Rectal smooth muscle tissue (tissue), 1 donor: ENCODE data around the gene MASP1.

ENCODE experiments used
- H3K27ac ChIP-seq: one replicate; pipeline ENCODE4 v1.7.0; 2013; ENCODE audit warnings: low read depth, low read length, inconsistent platforms
- H3K27me3 ChIP-seq: one replicate; pipeline ENCODE4 v1.7.0; 2013; ENCODE audit warnings: low read length; ENCODE audit not compliant: control insufficient read depth, insufficient read depth
- H3K36me3 ChIP-seq: one replicate; pipeline ENCODE4 v1.7.0; 2013; ENCODE audit warnings: low read length; ENCODE audit not compliant: control insufficient read depth, insufficient read depth
- H3K4me1 ChIP-seq: one replicate; pipeline ENCODE4 v1.7.0; 2013; ENCODE audit warnings: low read length; ENCODE audit not compliant: control insufficient read depth, insufficient read depth
- H3K4me3 ChIP-seq: one replicate; pipeline ENCODE4 v1.7.0; 2013; ENCODE audit warnings: low read length
- H3K9ac ChIP-seq: one replicate; pipeline ENCODE4 v1.7.0; 2013; ENCODE audit warnings: low read length

The MASP1 gene

GRCh38 chr3:187318819-187319616, 27.5 kb upstream of the MASP1 start:
- Histone ChIP-seq H3K36me3 (no peaks in the 10 kb centered on the region), H3K27ac (no peak overlapping the region), H3K4me1 (no peaks in the 10 kb centered on the region), H3K9ac (no peak overlapping the region), H3K4me3 (peak overlapping the region; percentile 5), H3K27me3 (no peaks in the 10 kb centered on the region)

GRCh38 chr3:187315872-187316271, 24.3 kb upstream of the MASP1 start:
- Histone ChIP-seq H3K27me3 (no peaks in the 10 kb centered on the region), H3K4me3 (no peak overlapping the region), H3K9ac (no peak overlapping the region), H3K36me3 (no peaks in the 10 kb centered on the region), H3K27ac (no peak overlapping the region), H3K4me1 (peaks cover 4% of the 10 kb centered on the region)

GRCh38 chr3:187314176-187314575, 22.6 kb upstream of the MASP1 start:
- H3K27ac ChIP-seq: no peak overlapping the region
- H3K9ac ChIP-seq: no peak overlapping the region

GRCh38 chr3:187310954-187311470, 19.5 kb upstream of the MASP1 start:
- Histone ChIP-seq H3K36me3 (no peaks in the 10 kb centered on the region), H3K27me3 (no peaks in the 10 kb centered on the region), H3K9ac (no peak overlapping the region), H3K27ac (peak overlapping the region; percentile 34), H3K4me3 (no peak overlapping the region), H3K4me1 (peaks cover 4% of the 10 kb centered on the region)

More at GRCh38 chr3:187314176-187314575, 22.6 kb upstream of the MASP1 start:
- H3K36me3 ChIP-seq: no peaks in the 10 kb centered on the region
- no peak overlapping the region for H3K4me3 ChIP-seq
- no peaks in the 10 kb centered on the region for H3K27me3 ChIP-seq
- peaks cover 4% of the 10 kb centered on the region for H3K4me1 ChIP-seq

- Histone ChIP-seq H3K9ac (no peak overlapping the region), H3K4me3 (no peak overlapping the region), H3K4me1 (peaks cover 4% of the 10 kb centered on the region), H3K36me3 (no peaks in the 10 kb centered on the region), H3K27ac (no peak overlapping the region), H3K27me3 (no peaks in the 10 kb centered on the region)
These were observed 18.7 kb upstream of the MASP1 start for GRCh38 chr3:187310226-187310625.

GRCh38 chr3:187305881-187306280, 14.3 kb upstream of the MASP1 start:
- H3K4me1 ChIP-seq: no peaks in the 10 kb centered on the region
- H3K36me3 ChIP-seq: no peaks in the 10 kb centered on the region
- H3K27me3 ChIP-seq: no peaks in the 10 kb centered on the region
- no peak overlapping the region for H3K4me3 ChIP-seq
- H3K9ac ChIP-seq: no peak overlapping the region
- H3K27ac ChIP-seq: no peak overlapping the region

- Histone ChIP-seq H3K36me3 (no peaks in the 10 kb centered on the region), H3K27me3 (no peaks in the 10 kb centered on the region), H3K27ac (no peak overlapping the region), H3K9ac (no peak overlapping the region), H3K4me1 (no peaks in the 10 kb centered on the region), H3K4me3 (no peak overlapping the region)
These were observed 8.1 kb upstream of the MASP1 start for GRCh38 chr3:187299611-187300010.

GRCh38 chr3:187296911-187297310, 5.4 kb upstream of the MASP1 start:
- Histone ChIP-seq H3K36me3 (no peaks in the 10 kb centered on the region), H3K27ac (no peak overlapping the region), H3K4me3 (no peak overlapping the region), H3K27me3 (no peaks in the 10 kb centered on the region), H3K4me1 (peaks cover 14% of the 10 kb centered on the region), H3K9ac (no peak overlapping the region)

GRCh38 chr3:187296058-187296457, 4.5 kb upstream of the MASP1 start:
- peaks cover 3% of the 10 kb centered on the region for H3K27me3 ChIP-seq
- H3K36me3 ChIP-seq: no peaks in the 10 kb centered on the region
- peaks cover 14% of the 10 kb centered on the region for H3K4me1 ChIP-seq
- no peak overlapping the region for H3K4me3 ChIP-seq
- no peak overlapping the region for H3K27ac ChIP-seq
- no peak overlapping the region for H3K9ac ChIP-seq

- Histone ChIP-seq H3K36me3 (no peaks in the 10 kb centered on the region), H3K4me3 (no peak overlapping the region), H3K27me3 (peaks cover 3% of the 10 kb centered on the region), H3K27ac (no peak overlapping the region), H3K4me1 (peaks cover 14% of the 10 kb centered on the region), H3K9ac (no peak overlapping the region)
These were observed 3.9 kb upstream of the MASP1 start for GRCh38 chr3:187295316-187296034.

GRCh38 chr3:187293516-187294430, 2.2 kb upstream of the MASP1 start:
- H3K9ac ChIP-seq: no peak overlapping the region
- no peaks in the 10 kb centered on the region for H3K36me3 ChIP-seq
- H3K27me3 ChIP-seq: peaks cover 3% of the 10 kb centered on the region
- H3K27ac ChIP-seq: peak overlapping the region; percentile 82
- peaks cover 20% of the 10 kb centered on the region for H3K4me1 ChIP-seq
- no peak overlapping the region for H3K4me3 ChIP-seq
